BJ (cell line): Measurements from ENCODE around the gene ATP8A2. TPM values are rescaled to one million over a fixed set of nuclear protein-coding genes. Genes with fewer than 3 reads are reported as not detected.
A peak's percentile ranks its signal among the peaks of the same experiment; 100 is the strongest.

ENCODE experiments used
- CTCF ChIA-PET: fragments of 350-600 bp; formaldehyde crosslinking; extraction: SDS; loops from one replicate; lab custom pipeline; 2021; ENCODE audit warnings: antibody characterized with exemption, inconsistent platforms; lab: Yijun Ruan, JAX
- POLR2A ChIA-PET: fragments of 300-600 bp; sonication (Branson Sonifier 250); formaldehyde crosslinking; extraction: SDS; loops from one replicate; lab custom pipeline; 2021; ENCODE audit warnings: antibody characterized with exemption; lab: Charles Lee
- DNase-seq: peaks from one replicate; pipeline ENCODE4 v3.0.0-alpha.2; 2011; ENCODE audit warnings: low read depth
- H3K27me3 ChIP-seq: 2 replicates; pipeline ENCODE4 v1.6.0; 2011; ENCODE audit warnings: low read length; ENCODE audit not compliant: control insufficient read depth, insufficient read depth
- H3K36me3 ChIP-seq: 2 replicates; pipeline ENCODE4 v1.5.1; 2011; ENCODE audit warnings: low read length; ENCODE audit not compliant: control insufficient read depth, insufficient read depth
- H3K4me3 ChIP-seq: 2 replicates; pipeline ENCODE4 v1.5.1; 2011; ENCODE audit warnings: low read depth, mild to moderate bottlenecking, control low read depth, low read length
- CTCF ChIP-seq: IDR thresholded peaks from 2 replicates; pipeline ENCODE4 v1.5.1; 2011; ENCODE audit warnings: low read depth, mild to moderate bottlenecking, control low read depth, inconsistent platforms, low read length, moderate library complexity; ENCODE audit not compliant: insufficient read depth
- polyA plus RNA-seq: library from polyadenylated mRNA; depleted of rRNA; stranded (reverse); fragments of >200 nt; gene quantifications from 2 replicates; pipeline ENCODE4 v1.2.3, GENCODE V29; 2011

Gene ATP8A2
- polyA plus RNA-seq, 1 experiment: 0.02 TPM

- H3K4me3 ChIP-seq: peak within 1 kb of the TSS; percentile 33
- peaks cover 25% of the 10 kb centered on the region for H3K27me3 ChIP-seq
- POLR2A ChIA-PET: no interaction called here
- CTCF ChIA-PET: no interaction called here
- TF ChIP-seq CTCF: no peak
- no peaks in the 10 kb centered on the region for H3K36me3 ChIP-seq
- no peak for DNase-seq
Observed at GRCh38 chr13:26051657-26052311, 680.0 kb downstream of the ATP8A2 start, which contains the start of gene SHISA2. Gene SHISA2, minus strand, starts transcription at chr13:26052016. Its CDS starts 1,041 bp downstream, at chr13:26050975.

- no peak for DNase-seq
- ChIA-PET POLR2A (no interaction called here), CTCF (no interaction called here)
- Histone ChIP-seq H3K4me3 (no peak overlapping the region), H3K36me3 (no peaks in the 10 kb centered on the region), H3K27me3 (peaks cover 25% of the 10 kb centered on the region)
- no peak for TF ChIP-seq CTCF
Observed at GRCh38 chr13:26052337-26052736, 680.6 kb downstream of the ATP8A2 start.

GRCh38 chr13:26053418-26053980 lies 681.7 kb downstream of the ATP8A2 start:
- POLR2A ChIA-PET: no interaction called here
- DNase-seq: no peak

GRCh38 chr13:26054896-26055295 lies 683.1 kb downstream of the ATP8A2 start:
- Histone ChIP-seq H3K36me3 (no peaks in the 10 kb centered on the region), H3K4me3 (no peak overlapping the region), H3K27me3 (peaks cover 17% of the 10 kb centered on the region)
- ChIA-PET CTCF (no interaction called here), POLR2A (no interaction called here)
- DNase-seq: no peak
- no peak for TF ChIP-seq CTCF

More at GRCh38 chr13:26053418-26053980, 681.7 kb downstream of the ATP8A2 start:
- Histone ChIP-seq H3K27me3 (peaks cover 25% of the 10 kb centered on the region), H3K36me3 (no peaks in the 10 kb centered on the region), H3K4me3 (no peak overlapping the region)
- no peak for TF ChIP-seq CTCF
- CTCF ChIA-PET: interaction anchor here (0.7 kb wide), 1 partner anchor 63 kb away, joined by 3 read pairs; no protein-coding TSS in a partner anchor

- DNase-seq: no peak
- ChIA-PET POLR2A (no interaction called here), CTCF (interaction anchor here (0.6 to 2.9 kb wide), 4 partner anchors 22 to 491 kb away, joined by 3 to 10 read pairs (median 4); no protein-coding TSS in a partner anchor)
- H3K4me3 ChIP-seq: no peak overlapping the region
- H3K27me3 ChIP-seq: no peaks in the 10 kb centered on the region; the same call in 1 of the 2 replicates
- no peaks in the 10 kb centered on the region for H3K36me3 ChIP-seq
- no peak for TF ChIP-seq CTCF
Observed at GRCh38 chr13:26058704-26059103, 686.9 kb downstream of the ATP8A2 start.
